ENCODE measurements around the gene KLK8.

KLK8 gene, protein sequence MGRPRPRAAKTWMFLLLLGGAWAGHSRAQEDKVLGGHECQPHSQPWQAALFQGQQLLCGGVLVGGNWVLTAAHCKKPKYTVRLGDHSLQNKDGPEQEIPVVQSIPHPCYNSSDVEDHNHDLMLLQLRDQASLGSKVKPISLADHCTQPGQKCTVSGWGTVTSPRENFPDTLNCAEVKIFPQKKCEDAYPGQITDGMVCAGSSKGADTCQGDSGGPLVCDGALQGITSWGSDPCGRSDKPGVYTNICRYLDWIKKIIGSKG

DNA sequence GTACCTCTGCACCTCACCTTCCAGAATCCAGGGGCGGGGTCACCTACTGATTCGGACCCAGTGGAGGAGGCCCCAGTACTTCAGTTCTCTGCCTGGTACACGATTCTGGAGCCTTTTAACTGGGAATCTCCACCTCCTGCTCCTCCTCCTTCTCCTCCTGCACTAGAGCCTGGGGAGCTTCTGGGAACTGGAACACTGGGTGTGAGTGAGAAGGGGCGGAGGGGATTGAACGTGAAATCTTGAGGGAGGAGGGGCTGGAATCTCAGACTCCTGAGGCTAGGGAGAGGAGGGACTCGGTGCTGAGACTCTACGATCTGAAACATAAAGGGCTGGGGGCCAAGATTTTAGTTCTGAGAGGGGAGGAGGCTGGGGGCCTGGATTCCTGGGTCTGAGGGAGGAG, at the start of gene KLK8:
Gene KLK8, minus strand, starts transcription at position 90 of the 400 bp plus-strand sequence. CDS start 437 bp downstream, outside the sequence.
- no peak for DNase-seq

DNA sequence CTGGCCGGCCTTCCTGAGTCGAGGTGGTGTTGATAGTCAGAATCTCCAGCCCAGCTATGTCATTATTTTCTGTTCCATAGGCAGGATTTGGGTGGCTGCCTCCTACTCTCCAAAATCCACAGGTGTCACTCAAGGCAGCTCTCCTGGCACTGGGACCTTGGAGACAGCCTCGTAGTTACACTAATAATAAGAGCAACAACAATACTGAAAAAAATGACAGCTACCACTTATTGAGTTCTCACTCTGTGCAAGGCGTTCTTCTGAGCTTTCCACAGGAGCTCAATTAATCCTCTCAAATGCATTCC, 45.6 kb upstream of the KLK8 start:
- no peak for DNase-seq

DNA sequence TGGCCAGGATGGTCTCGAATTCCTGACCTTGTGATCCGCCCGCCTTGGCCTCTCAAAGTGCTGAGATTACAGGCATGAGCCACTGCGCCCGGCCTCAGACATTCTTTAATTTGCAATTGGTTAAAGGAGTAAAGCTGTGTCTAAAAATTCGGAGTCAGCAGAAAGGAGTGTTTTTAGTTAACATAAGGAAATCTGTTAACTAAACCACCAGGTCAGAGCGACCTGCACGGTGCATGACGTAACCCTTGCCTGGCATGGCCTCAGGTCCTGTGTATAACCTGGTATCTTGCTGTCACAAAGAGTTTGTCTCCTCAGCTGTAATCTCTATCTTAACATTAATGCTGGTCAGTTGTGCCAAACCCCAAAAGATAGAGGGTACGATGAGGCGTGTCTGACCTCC, 42.9 kb upstream of the KLK8 start:
- DNase-seq = no peak

DNA sequence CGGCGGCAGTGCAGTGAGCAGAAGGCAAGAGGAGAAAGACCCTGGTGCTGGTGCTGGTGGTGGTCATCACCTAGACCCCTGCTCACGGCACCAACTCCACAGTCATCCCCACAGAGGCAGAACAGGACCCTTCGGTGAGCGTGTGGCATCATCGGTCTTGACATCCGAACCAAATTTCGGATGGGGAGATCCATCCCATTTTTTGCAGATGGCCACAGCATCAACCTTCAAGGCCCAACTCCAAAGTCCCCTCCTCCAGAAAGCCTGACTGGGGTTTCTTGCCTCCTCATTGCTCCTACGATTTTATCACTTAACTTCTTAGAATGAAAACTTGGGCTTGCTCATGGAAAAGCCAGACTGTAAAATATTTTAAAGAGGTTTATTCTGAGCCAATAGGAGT, 42.1 kb upstream of the KLK8 start:
- no peak for DNase-seq

DNA sequence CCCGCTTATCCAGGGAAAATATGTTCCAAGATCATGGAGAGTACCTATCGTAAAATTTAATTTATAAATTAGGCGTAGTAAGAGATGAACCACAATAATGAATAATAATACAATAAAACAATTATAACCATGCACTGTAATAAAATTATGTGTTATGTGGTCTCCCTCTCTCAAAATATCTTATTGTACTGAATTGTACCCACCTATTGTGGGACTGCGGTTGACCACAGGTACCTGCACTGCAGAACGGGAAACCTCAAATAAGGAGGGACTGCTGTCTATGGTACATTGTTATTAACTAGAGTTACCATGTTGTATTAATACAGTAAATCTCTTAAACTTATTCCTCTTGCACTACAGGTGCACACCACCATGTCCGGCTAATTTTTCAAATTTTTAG, 38.7 kb upstream of the KLK8 start:
- DNase-seq = no peak

DNA sequence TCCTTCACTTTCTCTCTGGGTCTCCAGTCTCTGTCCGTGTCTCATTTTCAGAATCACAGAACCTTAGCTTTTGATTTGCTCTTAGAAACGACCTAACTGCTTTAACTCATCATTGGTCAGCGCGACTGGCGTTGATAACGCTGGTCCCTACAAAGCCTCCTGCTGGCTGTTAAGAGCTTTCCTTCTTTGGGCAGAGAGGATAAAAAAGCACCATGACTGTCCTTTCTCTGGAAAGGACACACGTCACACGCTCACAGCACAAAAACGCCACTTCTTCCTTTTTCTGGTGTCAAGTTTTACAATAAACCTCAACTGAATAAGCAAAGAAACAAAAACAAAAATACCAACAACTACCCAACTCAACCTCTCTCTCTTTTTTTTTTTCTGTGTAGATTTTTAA, 35.1 kb upstream of the KLK8 start:
- no peak for DNase-seq

DNA sequence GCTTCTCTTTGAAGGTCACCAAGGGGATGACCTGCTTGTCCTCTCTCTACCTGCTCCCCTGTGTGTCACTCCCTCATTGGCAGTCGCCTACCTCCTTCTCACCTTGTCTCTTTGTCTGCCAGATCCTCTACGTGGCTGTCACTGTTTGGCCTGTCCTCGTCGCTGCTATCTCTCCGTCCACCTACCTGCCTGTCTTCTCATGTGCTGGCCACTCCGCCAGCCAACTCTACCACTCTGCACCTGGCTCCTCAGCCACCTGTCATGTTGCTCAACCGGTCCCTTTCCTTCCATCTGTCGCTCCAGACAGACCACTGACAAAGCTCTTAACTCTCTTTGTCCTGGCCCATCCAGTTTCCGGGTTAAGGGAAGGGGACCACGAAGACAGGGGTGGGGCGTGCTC, 33.3 kb upstream of the KLK8 start, which contains the start of gene KLK12:
Gene KLK12, minus strand, starts transcription at position 299 of the 400 bp plus-strand sequence. CDS start 381 bp downstream, outside the sequence.
- DNase-seq = no peak

DNA sequence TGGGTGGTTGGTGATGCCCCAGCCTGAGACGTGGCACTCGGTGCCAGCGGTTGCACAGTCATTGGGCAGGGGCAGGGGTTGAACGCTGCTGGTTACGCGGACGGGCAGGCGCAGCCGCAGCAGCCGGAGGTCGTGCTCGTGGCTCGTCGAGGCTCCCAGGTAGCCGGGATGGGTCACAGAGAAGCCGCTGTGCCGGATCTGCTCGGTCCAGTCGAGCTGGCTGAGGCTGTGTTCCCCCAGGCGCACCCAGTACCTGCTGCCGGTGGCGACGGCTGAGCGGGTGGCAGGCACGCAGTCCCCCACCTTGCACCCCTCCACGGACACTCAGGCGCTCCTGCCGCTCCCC, 30.4 kb upstream of the KLK8 start:
- DNase-seq = no peak

DNA sequence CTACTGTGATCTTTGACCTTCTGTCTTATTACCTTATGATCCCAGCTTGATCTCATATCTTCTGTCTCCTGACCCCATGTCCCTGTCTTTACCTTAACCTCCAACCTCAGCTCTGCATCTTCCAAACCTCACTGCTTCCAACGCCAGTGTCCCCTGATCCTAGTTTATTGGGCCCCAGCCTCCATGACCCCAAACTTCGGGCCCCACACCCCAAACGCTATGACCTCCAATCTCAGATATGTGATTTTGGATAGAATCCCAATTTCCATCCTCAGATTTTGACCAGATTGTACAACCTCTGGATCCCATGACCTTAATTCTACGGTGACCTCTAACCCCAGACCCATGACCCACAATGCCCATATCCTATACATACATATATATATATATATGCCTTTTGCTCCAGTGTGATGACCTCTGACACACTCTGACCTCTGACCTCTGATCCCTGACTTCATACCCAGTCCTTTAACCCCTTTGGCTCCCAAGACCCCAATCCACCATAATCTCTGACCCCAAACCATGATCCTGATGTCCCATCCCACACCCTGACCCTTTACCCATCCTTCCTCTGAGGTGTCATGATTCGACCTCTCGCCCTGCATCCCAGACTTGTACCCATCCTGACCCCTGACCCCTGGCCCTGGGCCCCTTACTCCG, 29.9 kb upstream of the KLK8 start:
- DNase-seq = no peak

DNA sequence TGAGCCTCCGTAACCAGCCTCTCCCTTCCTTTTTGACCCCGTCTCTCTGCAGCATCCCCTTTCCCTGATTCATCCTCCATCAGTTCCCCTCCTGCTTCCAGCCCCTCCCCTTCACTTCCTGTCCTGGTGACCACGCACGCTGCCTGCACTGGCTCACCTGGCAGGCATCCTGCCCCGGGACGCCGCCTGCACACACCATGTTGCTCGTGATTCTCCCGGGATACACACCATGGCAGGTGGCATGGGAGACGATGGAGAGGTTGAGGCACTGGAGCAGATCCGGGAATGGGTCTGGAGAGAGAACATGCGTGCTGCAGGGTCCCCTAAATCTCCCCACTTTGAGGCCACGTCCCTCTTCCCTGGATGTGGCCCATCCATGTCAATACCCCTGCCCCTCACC, 29.2 kb upstream of the KLK8 start:
- no peak for DNase-seq

DNA sequence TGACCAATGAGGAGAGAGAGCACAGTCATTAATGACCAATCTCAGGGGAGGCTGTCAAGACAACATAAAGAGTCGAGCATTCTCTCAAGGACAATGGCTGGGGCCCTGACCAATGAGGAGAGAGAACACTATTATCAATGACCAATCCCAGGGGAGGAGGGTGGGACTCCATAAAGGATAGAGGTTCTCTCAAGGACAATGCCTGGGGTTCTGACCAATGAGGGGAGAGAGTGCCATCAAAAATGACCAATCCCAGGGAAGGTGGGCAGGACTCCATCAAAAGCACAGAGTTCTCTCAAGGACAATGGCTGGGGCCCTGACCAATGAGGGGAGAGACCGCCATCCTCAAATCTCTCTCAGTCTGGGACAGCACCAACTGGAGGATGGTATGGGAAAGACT, 28.3 kb upstream of the KLK8 start:
- no peak for DNase-seq

DNA sequence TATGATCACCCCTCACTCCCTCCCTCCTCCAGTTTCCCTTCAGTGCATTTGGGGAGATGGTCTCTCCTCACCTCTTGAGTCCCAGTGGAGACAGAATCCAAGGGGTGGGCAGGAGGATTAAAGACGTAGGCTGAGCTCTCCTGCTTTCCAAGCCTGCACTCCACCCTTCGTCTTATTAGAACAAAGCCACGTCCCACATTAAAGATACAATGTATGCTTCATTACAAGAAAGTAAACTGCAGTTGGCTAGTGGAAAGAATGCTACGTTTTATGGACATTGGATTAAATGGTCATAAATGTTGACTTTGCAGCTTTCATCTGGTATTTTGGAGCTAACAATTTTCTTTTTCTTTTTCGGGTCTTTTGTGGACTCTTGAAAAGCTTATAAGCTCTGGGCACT, 26.5 kb upstream of the KLK8 start:
- DNase-seq = no peak

DNA sequence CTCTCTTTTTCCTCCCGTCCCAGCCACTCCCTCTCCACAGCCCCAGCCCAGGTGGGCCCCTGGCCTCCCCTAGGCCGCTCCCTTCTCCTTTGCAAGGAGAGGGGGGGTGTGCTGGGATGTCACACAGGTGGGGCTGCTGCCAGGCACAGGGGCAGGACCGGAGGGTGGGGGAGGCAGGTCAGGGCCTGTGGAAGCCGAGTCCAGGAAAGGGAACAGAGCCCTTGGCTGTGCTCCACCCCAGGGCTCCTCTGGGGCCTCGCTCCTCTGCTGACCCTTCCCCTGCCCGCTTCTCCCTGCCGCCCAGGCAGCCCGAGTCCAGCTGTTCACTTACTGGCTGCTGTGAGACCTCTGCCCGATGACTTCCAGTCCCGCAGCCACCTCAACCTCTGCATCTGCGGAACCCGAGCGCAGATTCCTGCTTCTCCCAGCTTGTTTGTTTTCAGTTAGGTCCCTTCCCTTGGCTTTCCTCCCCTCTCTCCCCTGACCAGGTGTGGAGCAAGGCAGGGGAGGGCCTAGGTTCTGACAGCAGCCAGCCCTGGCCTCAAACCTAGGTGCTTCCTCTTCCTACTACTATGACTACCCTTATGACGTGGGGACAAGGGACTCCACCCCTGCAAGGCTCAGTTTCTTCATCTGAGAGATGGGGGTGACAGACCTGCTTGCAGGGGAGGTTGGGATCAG, 25.9 kb upstream of the KLK8 start:
- DNase-seq = no peak

DNA sequence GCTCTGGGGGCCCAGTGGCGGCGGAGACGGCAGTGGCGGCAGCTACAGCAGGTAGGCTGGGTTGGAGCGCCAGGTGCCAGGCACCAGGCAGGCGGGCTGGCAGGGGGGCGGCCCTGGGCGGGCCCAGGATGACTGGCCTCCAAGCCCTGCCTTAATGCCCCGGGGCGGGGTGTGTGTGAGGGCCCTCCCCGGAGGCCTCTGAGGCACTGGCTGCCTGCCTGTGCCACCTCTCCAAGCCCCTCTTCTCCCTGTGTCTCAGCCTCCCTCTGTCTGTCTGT, 25.1 kb upstream of the KLK8 start, which contains the start of gene KLK11:
Gene KLK11, minus strand, starts transcription at position 63 of the 278 bp plus-strand sequence. CDS start 985 bp downstream, outside the sequence.
- DNase-seq = no peak

DNA sequence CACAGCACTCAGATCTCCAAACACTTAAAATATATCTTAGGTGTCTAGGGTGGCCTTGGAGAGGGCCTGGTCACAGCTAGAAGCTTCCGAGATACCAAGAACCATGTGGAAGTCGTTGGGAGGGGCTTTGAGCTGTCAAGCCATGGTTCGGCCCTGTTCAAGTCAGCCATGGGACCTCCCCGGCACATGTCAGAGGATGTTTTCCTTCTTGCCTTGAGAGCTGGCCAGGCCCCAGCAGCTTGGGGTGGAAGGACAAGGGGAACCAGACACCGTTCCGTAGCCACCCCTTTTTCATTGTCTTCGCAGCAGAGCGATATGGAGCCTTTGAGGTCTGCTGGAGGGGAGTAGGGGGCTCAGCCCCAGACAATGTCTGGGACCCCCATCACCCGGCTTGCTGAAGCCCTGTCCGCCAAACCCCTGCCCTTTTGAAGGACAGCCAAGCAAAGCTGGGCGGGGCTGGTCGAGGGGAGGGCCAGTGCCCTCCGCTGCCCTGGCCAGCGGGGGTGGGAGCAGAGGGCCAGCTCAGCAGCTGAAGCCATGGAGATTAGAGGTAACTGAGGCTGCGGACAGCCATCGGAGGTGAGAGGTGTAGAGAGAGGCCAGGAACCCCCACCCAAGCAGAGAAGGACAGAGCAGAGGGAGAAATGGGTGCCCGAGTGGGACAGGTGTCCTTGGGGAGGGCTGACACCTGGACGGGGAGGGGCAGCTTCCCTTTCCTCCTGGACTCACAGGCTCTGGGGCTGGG, 24.6 kb upstream of the KLK8 start:
- DNase-seq = no peak

DNA sequence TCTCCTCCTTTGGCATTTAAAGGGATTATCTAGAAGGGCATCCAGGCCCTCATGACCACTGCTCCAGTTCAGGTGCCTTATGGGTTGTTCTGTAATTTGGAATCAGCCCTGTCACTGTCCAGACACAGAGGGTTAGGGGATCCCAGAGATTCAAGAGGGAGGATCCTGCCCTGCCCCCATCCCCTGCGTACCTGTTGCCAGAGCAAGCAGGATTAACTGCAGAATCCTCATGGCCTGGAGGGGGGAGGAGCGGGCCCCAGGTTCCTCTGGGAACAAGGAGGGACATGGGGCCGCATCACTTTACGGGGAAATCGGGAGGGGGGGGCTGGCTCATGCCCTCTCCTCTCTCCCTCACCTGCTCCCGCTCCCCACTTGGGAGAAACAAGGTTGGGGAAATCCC, 24.0 kb upstream of the KLK8 start:
- no peak for DNase-seq

DNA sequence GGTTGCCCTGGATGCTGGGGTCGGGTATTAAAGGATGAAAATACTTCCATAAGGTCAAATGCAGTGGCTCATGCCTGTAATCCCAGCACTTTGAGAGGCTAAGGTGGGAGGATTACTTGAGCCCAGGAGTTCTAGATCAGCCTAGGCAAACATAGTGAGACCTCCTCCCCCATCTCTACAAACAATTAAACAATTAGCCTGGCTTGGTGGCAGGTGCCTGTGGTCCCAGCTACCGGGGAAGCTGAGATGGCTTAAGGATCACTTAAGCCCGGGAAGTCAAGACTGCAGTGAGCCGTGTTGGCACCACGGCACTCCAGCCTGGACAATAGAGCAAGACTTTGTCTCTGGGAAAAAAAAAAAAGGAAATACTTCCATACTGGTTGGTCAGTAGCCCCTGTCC, 23.5 kb upstream of the KLK8 start:
- no peak for DNase-seq

DNA sequence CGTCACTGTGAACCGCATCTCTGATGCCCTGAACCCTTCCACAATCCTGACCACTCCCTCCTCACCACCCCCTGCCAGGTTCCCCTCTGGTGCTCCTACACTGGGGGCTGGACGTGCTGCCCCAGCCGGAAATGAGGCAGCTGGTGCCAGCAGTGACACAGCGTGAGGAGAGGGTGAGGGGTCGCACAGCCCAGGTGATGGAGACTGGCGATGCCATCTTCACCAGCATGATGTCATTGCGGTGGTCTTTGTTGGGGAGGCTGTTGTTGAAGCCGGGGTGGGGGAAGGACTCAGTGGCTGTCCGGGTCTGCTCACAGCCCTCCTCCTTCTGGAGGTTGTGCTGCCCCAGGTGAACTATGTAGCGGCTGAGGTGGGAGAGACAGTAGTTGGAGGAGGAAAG, 22.5 kb upstream of the KLK8 start:
- no peak for DNase-seq

DNA sequence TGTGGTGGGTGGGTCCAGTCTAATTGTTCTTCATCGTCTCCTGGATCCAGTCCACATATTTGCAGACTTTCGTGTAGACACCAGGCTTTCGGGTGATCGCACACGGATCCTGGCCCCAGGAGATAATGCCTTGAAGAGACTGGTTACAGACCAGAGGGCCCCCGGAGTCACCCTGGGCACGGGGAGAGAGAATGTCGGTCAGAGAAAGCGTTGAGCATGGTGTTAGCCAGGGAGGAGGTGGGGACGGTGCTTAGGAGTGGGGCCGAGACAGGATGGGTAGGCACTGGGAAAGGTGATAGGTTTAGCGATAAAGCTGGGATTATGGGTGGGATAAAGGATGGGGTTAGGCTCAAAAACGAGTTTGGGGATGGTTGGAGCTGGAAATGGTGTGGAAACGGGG, 21.1 kb upstream of the KLK8 start:
- DNase-seq = no peak

DNA sequence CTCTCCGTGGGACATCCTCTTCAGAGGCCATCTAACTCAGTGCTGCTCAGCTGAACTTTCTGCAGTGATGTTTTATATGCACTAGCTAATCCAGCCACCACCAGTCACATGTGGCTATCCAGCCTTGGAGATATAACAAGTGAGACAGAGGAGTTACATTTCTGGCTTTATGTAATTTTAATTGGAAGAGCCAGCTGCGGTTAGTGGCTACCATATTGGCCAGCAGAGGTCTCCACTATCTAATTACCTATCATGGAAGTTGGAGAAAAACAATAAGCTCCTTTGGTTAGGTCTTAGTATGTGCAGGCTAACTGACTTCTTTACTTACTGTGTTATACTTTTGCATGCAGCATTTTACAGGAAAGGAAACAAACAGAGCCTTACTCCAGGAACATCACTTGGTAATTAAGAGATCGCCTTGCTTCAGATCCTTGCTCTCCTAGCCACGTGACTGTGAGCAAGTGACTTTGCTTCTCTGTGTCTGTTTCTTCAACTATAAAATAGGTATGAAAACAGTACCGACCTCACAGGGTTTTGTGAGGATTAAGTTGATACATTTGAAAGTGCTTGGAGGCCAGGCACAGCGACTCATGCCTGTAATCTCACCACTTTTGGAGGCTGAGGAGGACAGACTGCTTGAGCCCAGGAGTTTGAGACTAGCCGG, 19.7 kb upstream of the KLK8 start:
- DNase-seq = peak in 1 of 2 donors; percentile 24

DNA sequence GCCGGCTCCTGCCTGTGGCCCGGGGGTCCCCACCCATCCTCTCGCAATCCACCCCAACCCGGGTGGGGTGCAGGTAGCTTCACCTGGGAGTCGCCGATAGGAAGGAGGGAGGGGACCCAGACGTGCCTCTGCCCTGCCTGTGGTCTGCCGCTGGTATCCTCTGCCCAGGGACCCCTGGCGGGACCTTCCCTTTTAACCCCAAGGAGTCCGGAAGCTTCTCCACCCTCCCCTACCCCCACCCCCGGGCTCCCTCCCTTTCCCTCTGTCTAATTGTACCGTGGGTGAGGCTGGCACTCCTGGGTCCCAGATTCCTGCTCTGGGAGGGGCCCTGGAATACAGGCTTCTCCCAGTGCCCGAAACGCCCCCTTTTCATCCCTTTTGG, 18.1 kb upstream of the KLK8 start, which contains the start of gene KLK10:
Gene KLK10, minus strand, starts transcription at position 166 of the 382 bp plus-strand sequence. CDS start 579 bp downstream, outside the sequence.
- DNase-seq = no peak

DNA sequence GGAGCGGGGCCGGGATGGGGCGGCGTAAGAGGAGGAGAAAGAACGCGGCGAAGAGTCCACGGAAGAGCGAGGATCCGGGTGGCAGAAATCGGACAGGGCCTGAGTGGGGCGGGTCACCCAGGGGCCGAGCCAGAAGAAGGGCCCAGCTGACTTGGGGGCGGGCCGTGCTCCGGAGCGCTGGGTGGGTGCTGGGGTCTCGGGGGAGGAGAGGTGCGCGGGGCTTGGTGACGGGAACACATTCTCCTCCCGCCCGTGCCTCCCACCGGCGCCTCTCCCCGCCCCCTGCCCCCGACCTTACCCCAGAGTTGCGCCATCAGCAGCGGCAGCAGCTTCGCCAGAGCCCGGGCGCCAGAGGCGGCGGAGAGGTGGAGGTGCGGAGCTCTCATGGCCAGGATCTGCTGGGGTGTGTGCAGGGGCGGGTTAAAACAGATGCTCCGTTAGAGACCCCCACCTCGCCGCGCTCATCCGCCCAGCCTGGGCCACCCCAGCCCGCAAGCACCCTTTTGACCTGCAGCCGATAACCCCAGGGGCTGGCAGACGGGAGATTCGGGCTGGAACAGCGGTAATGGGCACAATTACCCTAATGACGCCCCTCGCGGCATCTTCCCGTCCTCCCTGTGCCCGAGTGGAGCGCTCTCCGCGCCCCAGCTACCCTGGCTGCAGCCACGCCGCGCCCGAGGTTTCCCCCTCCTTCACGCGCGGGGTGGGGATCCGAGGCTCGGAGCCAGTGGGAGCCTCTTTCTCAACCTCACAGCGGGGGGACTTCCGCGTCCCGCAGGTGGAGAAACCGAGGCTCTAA, 17.5 kb upstream of the KLK8 start:
- DNase-seq = no peak

Measured in bone marrow (tissue), 2 donors.